Loucy (cell line): ENCODE measurements around the gene RAB19.

ENCODE experiments used
- CTCF ChIP-seq: fragments of 200-600 bp; sonication (generic); conservative IDR thresholded peaks from 2 replicates; pipeline ENCODE4 v1.5.1; 2014; ENCODE audit warnings: mild to moderate bottlenecking, antibody characterized with exemption, low read length
- EZH2phosphoT487 ChIP-seq: fragments of 200-600 bp; IDR thresholded peaks from 2 replicates; pipeline ENCODE4 v1.6.1; 2018; ENCODE audit warnings: antibody characterized with exemption, mild to moderate bottlenecking, moderate library complexity, borderline replicate concordance

- TF ChIP-seq CTCF = no peak
- TF ChIP-seq EZH2phosphoT487 = no peak
These were observed 11.5 kb downstream of the RAB19 start for GRCh38 chr7:140415361-140415760.
